GM21619 (cell line): ENCODE results near the gene POU6F2.

Experiments used
- ATAC-seq: cut with Tn5 transposase; IDR thresholded peaks from one replicate; pipeline ENCODE4 v1.9.1; 2021; ENCODE audit not compliant: unreplicated experiment

The POU6F2 gene

DNA sequence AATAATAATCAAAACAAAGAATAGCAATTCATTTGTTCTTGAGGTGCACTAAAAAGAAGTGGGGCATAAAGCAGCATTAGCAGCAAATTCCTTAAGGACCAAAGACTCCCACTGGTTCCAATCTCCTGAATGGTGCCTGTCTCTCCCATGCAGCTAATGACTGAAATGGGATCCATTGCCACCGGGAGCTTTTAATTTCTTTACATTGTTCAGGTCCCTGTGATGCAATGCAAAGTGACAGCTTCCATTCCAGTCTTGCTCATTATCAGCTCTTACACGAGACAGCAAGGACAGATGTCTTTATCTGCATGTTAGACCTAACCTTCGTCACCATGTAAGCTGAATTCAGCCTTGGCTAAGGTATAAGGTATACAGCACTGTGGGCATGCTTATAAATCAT, 148.1 kb downstream of the POU6F2 start:
- no peak for ATAC-seq

DNA sequence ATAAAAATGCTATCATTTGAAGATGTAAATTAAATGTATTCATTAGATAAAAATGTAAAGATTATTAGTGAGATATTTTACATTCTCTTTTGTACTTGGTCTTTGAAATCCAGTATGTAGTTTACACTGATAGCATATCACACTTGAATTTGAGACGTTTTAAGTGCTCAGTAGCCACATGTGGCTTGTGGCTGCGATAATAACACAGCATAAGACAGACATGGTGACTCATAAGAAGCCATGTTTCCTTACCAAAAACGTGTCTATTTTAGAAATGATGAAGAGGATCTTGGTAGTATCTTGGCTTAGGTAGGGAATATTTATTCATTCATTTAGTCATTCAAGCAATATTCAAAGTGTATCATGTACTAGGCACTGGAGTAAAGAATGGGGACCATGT, 149.3 kb downstream of the POU6F2 start:
- no peak for ATAC-seq

DNA sequence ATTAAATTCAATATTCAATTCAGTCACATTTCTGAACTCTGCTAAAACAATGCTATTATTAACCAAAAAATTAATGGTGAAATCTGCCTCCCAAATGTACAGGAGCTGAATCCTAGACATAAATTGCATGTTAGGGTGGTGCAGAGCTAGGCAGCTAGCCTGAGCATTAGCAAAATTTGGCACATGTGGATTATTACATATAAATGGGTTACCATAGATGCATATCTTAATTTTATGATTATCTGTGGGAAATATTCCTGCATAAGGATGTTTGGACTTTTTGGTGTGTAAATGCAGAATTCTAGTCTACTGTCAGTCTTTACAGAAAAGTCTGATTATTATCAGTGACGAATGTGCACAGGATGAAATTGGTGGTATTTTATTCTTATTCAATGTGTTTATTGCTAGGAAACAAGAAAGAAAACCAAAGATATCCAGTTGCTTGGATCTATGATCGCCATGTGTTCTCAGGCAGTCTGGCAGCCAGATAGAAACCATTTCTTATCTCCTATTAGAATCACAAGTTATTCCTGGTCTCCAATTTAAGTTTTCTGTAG, 150.7 kb downstream of the POU6F2 start:
- no peak for ATAC-seq

DNA sequence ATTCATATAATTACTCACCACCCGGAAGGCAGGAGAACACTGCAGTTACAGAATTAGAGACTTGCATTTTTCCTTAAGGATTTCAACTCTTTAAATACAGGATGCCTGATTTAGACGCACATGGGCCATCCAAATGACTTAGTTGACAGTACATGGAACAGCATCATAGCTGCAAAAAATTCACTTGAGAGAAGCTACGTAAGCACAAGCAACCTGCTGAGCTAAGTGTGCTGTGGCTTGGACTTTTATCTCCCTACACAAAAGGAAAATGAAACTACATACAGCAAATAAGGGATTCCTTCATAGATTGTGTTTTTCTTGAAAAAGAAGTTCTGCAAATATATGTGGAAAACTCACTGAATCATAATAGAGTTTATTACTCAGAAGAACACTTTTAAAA, 152.6 kb downstream of the POU6F2 start:
- ATAC-seq = no peak

DNA sequence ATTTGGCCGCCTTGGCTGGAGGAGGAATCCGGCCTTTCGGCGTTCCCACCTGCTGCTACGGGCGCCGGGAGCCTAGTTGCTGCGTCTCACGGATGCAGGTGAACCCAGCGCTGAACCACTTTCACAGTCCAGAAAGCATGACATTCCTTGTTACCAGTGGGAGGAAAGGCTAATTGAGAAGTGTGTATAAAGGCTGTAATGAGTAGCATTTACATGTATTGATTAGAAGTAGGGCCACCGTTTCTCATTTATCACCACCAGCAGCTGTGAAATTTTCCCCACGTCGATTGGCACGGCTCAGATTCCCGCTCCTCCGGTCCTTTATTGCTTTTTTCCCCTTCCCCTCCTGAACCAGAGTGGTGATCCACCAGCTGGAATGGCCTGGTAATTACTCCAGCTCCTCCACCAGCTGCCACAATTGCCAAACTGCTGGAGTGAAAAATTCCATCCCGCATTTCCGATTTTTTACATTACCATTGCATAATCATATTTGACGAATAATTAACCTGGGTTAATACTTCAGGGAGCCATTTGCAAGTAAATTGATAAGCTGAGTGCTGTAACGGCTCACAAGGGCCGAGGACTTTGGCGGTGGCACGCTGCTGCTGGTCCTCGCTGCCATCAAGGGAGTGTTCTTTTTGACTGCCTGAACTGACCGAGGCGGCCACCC, 153.3 kb downstream of the POU6F2 start:
- ATAC-seq = no peak

DNA sequence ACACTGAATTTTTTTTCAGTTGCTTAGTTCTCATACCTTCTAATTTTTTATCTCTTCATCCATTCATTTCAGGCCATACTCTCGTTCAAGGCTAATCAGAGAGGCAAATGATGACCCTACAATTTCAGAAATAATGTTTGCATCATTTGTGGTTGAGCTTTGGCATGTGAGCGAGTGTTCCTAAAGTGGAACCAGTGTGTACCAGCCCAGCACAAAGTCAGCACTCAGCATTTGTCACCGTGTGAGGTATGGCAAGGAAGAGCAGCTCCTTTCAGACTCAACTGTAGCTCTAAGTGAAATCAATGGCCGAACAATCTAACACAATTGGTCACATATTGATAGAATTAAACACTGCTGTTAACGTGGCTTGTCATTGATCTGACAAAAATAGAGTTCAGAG, 154.6 kb downstream of the POU6F2 start:
- no peak for ATAC-seq

DNA sequence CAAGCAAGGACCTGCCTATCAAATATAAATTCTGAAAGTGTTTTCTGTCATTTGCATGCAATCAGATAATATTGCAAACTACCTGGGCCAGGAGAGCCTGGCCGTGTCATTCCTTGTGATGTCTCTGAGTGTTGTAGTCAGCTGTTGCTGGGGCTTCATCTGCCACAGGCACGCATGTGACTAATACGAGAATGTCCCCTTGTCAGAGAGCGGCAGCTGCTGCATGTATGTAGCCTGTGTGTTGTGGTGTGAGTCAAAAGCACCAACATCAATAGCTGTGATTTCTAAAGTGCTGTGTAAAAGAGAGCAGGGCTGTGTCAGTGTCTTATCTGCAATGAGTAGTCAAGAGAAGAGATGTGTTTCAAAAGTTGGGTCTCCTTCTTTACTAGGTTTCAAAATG, 155.4 kb downstream of the POU6F2 start:
- no peak for ATAC-seq

DNA sequence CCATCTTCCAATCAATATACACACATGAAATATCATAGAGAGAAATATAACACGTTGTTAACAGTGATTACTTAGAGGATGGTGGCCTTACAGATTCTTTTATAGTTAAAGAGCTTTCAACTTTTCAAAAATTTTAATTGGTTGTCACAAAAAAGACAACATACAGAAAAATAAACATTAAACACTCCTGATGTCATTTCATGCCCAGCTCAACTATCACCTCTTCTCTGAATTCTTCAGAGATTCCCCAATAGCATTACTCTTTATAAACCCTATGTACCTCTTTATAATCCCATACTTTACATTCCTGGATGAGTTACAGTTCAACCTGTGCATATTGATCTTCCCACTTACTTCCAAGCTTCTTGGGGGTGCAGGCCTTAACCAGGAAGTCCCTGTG, 159.8 kb downstream of the POU6F2 start:
- ATAC-seq = no peak

DNA sequence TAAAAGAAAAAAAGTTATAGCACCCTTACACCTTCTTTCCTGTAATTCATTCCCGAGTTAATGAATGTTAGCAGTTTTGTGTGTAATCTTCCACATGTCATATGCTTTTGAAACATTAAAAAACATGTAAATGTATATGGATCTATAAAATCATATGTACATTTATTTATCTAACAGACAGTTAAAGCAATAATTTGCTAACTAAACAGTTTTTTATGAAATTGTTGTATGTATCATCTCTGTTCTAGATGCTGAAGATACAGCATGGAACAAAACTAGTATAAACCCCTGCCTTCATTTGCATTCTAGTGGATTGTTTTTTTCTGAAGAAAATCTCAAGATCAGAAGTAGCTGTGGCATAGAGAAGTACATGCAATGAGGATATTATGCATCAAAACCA, 165.0 kb downstream of the POU6F2 start:
- ATAC-seq = no peak

DNA sequence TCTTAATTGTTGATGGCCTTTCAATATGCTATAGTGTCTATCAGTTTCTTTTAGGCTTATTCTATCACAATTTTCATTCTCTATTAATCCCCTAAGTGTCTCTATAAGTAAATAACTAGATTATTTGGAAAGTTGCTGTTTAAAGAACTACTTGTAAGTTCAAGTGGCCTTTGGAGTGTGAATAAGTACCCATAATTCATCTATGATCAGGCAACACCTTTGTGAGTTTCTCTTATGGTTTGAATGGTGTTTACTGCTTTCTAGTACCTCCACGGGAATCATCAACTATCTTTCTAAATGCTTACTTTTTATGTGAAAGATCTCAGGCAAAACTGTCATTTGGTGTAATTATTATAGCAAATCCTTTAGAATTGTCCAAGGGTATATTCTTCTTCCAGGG, 166.7 kb downstream of the POU6F2 start:
- no peak for ATAC-seq

DNA sequence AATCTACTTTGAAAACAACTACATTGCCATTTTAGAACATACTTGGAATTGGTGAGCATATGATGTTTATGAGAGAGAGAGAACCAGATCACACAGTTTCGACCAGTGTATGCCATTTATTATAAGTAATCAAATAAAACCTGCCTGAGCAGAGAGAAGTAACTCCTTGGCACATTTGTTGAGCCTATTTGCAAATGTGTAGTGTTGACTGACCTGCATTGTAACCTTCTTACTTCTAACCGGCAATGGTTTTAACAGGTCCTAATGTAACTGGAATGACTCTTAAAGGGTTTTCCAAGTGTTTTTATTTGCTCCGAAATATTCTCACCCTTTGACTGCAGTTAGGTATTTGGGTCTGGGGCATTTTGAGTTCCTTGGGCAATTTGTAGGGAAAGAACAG, 167.6 kb downstream of the POU6F2 start:
- no peak for ATAC-seq

DNA sequence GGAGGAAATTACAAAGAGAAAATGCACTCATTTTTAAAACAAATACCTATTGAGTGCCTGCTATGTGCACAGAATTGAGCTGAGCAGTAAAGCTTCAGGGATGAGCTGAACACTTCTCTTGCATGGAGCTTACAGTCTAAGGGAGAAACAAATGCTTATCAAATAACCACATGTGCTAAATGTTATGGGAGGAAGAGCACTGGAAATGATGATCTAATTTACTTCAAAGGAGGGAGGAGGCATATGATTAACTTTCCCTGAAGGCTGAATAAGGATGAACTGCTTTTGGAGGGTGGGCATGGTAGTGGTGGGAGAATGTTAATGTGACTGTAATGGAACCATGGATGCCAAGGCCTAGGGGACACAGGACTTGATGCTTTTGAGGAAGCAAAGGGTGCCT, 168.2 kb downstream of the POU6F2 start:
- ATAC-seq = no peak

DNA sequence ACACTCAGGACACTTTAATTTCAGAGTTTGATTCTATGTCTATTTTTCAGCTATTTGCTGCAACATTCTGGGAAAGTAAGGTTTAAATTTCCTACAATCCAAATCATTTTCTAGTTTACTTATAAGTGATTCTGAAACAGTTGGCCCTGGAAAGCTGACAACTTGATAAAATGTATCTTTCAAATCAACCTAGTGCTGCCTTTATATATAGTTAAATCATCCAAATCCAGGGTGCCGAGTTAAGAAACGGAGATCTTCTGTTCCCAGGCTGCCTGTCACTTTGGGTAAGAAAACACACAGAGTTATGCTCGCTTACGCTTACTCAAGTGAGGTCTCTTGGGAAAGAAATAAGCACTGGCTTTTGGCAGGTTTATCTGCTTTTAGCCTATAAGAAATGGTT, 175.0 kb downstream of the POU6F2 start:
- ATAC-seq = no peak

DNA sequence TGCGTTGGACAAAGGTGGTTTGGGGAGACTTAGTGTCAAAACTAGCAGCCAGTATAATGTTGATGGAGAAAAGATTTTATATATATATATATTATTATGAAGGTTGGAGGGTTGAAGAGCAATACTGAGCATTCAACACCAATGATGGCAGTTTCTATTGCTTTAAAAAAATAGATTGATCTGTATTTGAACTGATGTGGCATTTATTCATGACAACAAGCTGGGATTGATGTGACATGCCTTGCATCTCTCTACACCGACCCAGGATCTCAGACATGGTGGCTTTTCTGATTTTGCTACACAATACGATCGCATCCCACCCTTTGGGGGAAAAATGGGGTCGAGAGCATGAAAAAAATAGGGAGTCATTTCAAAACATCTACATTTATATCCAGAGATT, 175.4 kb downstream of the POU6F2 start:
- no peak for ATAC-seq

DNA sequence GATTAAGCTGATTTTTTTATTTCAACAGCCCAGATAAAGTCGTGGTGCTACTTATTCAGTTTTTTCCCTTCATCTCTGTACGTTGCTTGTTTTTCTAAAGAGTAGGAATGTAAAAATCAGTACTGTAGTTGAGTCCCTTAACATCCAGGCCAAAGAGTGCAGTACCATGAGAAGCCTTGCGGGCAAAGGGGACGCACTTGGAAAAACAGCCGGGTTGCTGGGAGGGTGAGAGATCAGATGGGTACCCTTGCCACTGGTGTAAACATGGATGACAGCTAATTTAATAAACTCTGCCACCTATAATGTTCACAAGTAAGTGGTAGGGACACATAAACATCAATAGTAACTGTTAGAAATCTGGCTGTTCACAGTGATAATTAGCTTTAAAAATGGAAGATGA, 175.9 kb downstream of the POU6F2 start:
- no peak for ATAC-seq

DNA sequence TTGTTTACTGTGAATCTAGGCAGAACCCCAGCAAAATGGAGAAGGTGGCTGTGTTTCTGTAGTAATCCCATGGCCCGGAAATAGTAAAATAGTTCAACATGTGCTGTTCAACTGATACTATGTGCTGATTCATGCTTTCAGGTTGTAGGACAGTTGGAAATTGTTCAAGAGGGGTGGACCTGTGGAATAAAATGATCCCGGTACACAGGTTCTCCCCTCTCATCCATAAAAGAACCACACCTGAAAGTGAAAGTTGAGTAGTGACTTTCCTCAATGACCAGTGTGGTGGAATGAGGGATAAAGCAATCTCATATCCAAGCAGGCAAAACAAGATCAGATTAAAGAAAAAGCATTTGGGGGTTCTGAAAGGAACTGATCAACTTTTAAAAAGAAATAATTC, 177.1 kb downstream of the POU6F2 start:
- ATAC-seq = no peak

DNA sequence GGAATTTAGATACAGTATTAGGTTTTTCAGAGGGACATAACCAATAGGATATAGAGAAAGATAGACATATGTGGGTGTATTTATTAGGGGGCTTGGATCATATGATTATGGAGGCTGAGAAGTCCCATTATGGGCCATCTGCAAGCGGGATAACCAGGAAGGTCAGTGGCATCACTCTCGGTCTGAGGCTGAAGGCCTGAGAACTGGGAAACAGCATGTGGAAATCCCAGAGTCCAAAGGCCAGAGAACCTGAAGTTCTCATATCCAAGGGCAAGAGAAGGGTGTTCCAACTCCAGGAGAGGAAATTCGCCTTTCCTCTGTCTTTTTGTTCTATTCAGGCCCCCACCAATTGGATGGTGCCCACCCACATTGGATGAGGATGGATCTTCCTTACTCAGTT, 180.7 kb downstream of the POU6F2 start:
- no peak for ATAC-seq

DNA sequence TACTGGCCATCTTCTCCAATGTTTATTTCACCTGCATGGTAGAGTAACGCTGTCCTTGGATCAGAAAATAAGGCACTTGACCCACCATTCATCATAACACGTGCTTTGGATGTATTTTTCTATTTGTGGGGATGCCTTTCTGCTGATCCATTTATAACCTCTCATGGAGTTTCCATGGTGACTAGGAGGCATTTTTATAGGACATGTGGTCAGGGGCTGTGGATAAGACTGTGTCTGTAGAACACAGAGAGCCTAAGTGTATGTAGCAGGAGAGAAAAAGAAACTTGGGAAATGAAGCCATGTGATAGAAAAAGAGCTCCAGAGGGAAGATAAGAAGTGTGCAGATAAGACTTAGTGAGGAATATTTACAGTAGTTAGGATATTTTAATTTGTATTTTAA, 184.2 kb downstream of the POU6F2 start:
- ATAC-seq = no peak

DNA sequence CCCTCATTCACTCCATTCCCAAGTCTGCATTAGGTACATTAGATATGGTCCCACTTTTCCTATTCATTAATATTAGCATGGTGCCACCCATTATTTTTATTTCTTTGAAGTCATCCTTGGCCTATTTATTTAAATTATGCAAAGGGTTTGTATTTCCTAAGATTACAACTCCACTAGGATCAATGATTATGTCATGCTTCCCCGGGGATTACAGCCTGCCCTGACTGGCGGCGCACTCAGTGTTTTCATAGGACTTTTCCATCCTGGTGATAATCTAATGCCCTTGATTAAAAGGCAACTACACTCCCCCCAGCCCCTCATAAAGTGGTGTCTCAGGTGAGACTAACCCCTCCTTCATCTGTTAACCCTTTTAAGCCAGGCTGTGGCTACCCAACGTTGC, 187.2 kb downstream of the POU6F2 start:
- ATAC-seq = no peak

DNA sequence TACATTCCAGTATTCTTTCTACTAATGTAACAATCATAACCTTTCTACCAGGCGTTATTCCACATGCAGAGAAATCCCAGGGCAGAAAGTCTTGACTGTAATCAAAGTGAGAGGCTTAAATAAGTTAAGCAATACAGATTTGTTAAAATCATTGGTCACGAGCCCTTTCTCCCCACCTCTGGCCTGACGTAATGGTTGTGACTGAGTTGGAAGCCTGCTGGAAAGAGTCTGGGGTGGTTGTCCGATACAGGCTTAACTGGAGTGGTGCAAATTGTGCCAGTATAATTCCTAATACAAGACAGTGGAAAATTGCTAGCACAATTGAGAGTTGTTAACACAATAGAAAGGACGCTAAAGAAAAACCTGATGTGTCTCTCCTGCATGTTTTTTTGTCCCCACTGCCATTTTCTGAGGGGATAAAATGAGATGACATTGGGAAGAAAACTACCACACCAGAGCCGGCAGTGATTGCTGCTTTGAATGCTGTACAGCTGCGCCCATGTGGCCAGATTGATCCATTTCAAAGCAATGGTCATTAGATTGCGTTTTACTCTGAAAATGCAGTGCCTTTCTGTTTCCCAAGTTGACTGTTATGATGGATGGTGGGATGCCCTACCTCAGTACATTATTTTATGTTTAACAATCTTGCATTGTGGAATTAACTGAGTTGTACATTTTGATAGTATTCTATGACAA, 190.8 kb downstream of the POU6F2 start:
- no peak for ATAC-seq

DNA sequence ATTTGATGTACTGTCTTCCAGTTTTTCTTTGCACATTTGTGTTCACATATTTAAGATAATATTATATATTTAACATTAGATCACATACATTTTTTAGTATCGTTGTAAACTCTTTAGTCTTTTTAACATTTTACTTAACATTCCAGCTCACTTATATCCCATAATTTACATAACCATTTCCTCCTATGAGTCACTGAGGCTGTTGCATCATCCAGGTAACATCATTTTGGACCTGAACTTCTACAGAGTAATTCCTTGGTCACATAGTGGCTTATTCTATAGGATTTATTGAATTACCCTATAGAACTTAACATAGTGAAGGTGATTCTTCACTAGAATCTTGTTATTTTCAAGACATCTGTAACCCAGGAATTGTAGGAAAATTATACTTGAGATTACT, 194.4 kb downstream of the POU6F2 start:
- no peak for ATAC-seq

DNA sequence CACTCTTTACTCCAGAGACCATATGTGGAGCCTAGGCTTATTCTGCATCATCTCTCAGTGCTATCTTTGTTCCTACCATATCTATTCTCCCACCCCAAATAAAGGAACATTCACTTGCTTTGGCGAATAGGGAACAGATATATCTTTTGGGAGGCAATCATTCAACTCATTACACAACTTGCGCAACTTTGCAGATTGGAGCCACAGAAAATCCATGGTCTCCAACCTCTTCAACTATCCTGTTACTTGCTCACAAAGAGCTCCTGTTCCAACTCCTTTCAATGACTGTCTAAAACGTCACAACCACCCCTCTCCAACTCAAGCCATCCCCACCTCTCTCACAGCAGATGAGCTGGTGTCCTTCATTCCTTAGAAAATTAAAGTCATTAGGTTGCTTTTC, 203.7 kb downstream of the POU6F2 start:
- ATAC-seq = no peak

DNA sequence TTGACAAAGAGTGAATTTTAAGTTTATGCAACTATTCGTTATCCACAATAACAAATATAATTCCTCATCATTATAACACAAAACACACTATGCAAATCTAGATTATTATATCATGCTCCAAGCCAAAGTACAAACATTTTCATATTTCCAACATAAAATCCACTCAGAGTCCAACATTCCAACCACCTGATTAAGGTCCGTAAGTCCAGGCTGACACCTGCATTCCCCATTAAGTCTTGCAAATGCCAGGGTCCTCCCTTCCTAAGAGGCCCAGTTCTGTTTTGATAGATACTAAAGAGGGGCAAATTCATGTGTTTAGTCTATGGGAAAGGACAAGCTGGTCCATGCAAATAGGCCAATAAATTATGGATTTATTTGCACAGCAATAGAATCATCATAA, 206.1 kb downstream of the POU6F2 start:
- ATAC-seq = no peak
